ENCODE data around the gene LILRA6. TPM values are rescaled to one million over a fixed set of nuclear protein-coding genes. Genes with fewer than 3 reads are reported as not detected.
"Not testable (repeated sequence)": the region's sequence is repeated elsewhere in the genome, so short reads cannot be mapped to it uniquely, and the experiment has no call there.

LILRA6 gene
- polyA plus RNA-seq = 1 to 10 TPM in 1 of 4 donors, under 1 TPM in 2, not detected in 1; 0.27 to 1.6 (median 0.53) TPM
- long read RNA-seq, donor 1 = 0 reads
- long read RNA-seq, donor 2 = 0 reads
- long read RNA-seq, donor 3 = 0 reads
- long read RNA-seq, donor 4 = 0 reads
- long read RNA-seq, donor 5 = 0 reads
- long read RNA-seq, donor 6 = 0 reads
- long read RNA-seq, donor 7 = 0 reads
- long read RNA-seq, donor 8 = 0 reads
- long read RNA-seq, donor 9 = 0 reads
- long read RNA-seq, donor 10 = 0 reads

DNA sequence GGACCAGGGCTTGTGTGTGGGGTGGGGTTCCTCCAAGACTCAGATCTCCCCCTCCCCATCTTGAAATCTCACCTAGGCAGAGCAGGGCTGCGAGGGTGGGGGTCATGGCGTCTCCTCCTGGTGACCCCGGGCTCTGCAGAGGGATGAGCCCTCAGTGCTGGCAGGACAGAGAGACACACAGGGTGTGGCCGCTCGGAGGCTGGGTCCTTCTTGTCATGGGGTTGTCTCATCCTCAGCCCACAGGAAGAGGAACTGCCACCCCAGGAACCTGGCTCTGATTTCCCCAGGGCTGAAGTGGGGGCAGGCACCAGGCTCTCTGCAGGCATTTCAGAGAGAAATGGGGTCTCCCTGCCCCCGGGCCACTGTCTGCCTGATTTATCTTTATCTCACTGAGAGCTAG lies at the start of gene LILRA6:
Gene LILRA6 (minus strand): TSS at position 145 of the 400 bp plus-strand sequence.
- not testable (repeated sequence) for H3K9me3 ChIP-seq (ENCODE audit: control insufficient read depth in 2 of 2, insufficient read depth in 1 of 2, low read depth in 1 of 2, low read length in 1 of 2); H3K4me3 ChIP-seq (ENCODE audit: low read depth in 1 of 3, low read length in 3 of 3); H3K4me1 ChIP-seq (ENCODE audit: control insufficient read depth in 3 of 3, insufficient read depth in 2 of 3, low read depth in 1 of 3, low read length in 2 of 3); FAIRE-seq; DNase-seq; H3K36me3 ChIP-seq (ENCODE audit: control insufficient read depth in 3 of 3, insufficient read depth in 2 of 3, low read depth in 1 of 3, low read length in 3 of 3); H3K27ac ChIP-seq (ENCODE audit: low read depth in 1 of 3, low read length in 2 of 3); H3K27me3 ChIP-seq (ENCODE audit: control insufficient read depth in 3 of 3, insufficient read depth in 3 of 3, low read length in 3 of 3)
- WGBS, 3 donors = 57 to 69% methylated on average over 3 to 6 of the region's 6 CpGs; no CpG with 5 or more reads in 1 of the 3 donors

- H3K9me3 ChIP-seq (ENCODE audit: control insufficient read depth in 2 of 2, insufficient read depth in 1 of 2, low read depth in 1 of 2, low read length in 1 of 2); H3K27me3 ChIP-seq (ENCODE audit: control insufficient read depth in 3 of 3, insufficient read depth in 3 of 3, low read length in 3 of 3); H3K27ac ChIP-seq (ENCODE audit: low read depth in 1 of 3, low read length in 2 of 3); H3K4me3 ChIP-seq (ENCODE audit: low read depth in 1 of 3, low read length in 3 of 3); DNase-seq; H3K4me1 ChIP-seq (ENCODE audit: control insufficient read depth in 3 of 3, insufficient read depth in 2 of 3, low read depth in 1 of 3, low read length in 2 of 3); FAIRE-seq; H3K36me3 ChIP-seq (ENCODE audit: control insufficient read depth in 3 of 3, insufficient read depth in 2 of 3, low read depth in 1 of 3, low read length in 3 of 3): not testable (repeated sequence)
- WGBS, 3 donors = 57 to 81% (median 62%) methylated on average over 8 of the region's 8 CpGs
These were observed 46.6 kb upstream of the LILRA6 start for GRCh38 chr19:54289160-54289559.

GRCh38 chr19:54287456-54287855 lies 44.9 kb upstream of the LILRA6 start:
- WGBS, 3 donors = 64 to 70% (median 66%) methylated on average over 4 of the region's 4 CpGs

DNA sequence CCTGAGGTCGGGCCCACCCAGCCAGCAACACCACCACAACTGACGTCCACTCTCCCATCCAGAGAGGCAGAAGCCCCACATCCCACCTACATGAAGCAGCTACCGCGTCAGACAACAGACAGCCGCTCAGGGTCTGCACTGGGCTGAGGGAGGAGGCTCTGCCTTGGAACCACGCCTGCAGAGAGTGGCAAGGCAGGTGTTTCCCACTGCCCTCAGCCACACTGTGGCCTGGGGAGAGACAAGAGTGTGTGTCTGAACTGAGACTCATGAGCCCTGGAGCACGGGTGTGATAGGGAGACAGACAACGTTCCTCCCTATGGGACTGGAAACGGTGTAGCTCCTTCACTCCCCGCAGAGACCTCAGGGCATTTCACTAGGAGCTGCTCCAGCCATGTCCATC lies 43.7 kb upstream of the LILRA6 start:
- not testable (repeated sequence) for FAIRE-seq; H3K4me1 ChIP-seq (ENCODE audit: control insufficient read depth in 3 of 3, insufficient read depth in 2 of 3, low read depth in 1 of 3, low read length in 2 of 3); H3K9me3 ChIP-seq (ENCODE audit: control insufficient read depth in 2 of 2, insufficient read depth in 1 of 2, low read depth in 1 of 2, low read length in 1 of 2); H3K4me3 ChIP-seq (ENCODE audit: low read depth in 1 of 3, low read length in 3 of 3); DNase-seq; H3K36me3 ChIP-seq (ENCODE audit: control insufficient read depth in 3 of 3, insufficient read depth in 2 of 3, low read depth in 1 of 3, low read length in 3 of 3); H3K27ac ChIP-seq (ENCODE audit: low read depth in 1 of 3, low read length in 2 of 3); H3K27me3 ChIP-seq (ENCODE audit: control insufficient read depth in 3 of 3, insufficient read depth in 3 of 3, low read length in 3 of 3)
- 42 to 62% (median 55%) methylated on average over 4 to 9 of the region's 10 CpGs for WGBS, 3 donors

More at GRCh38 chr19:54287456-54287855, 44.9 kb upstream of the LILRA6 start:
- H3K4me1 ChIP-seq (ENCODE audit: control insufficient read depth in 3 of 3, insufficient read depth in 2 of 3, low read depth in 1 of 3, low read length in 2 of 3) = no peaks in the 10 kb centered on the region
- no peak overlapping the region for H3K4me3 ChIP-seq (ENCODE audit: low read depth in 1 of 3, low read length in 3 of 3)
- H3K27me3 ChIP-seq (ENCODE audit: control insufficient read depth in 3 of 3, insufficient read depth in 3 of 3, low read length in 3 of 3) = no peaks in the 10 kb centered on the region
- H3K9me3 ChIP-seq (ENCODE audit: control insufficient read depth in 2 of 2, insufficient read depth in 1 of 2, low read depth in 1 of 2, low read length in 1 of 2) = no peaks in the 10 kb centered on the region
- no peak overlapping the region for H3K27ac ChIP-seq (ENCODE audit: low read depth in 1 of 3, low read length in 2 of 3)
- H3K36me3 ChIP-seq (ENCODE audit: control insufficient read depth in 3 of 3, insufficient read depth in 2 of 3, low read depth in 1 of 3, low read length in 3 of 3) = no peaks in the 10 kb centered on the region
- FAIRE-seq (no peak), DNase-seq (no peak)

- H3K27ac ChIP-seq (ENCODE audit: low read depth in 1 of 3, low read length in 2 of 3); FAIRE-seq; H3K9me3 ChIP-seq (ENCODE audit: control insufficient read depth in 2 of 2, insufficient read depth in 1 of 2, low read depth in 1 of 2, low read length in 1 of 2); H3K4me1 ChIP-seq (ENCODE audit: control insufficient read depth in 3 of 3, insufficient read depth in 2 of 3, low read depth in 1 of 3, low read length in 2 of 3); H3K27me3 ChIP-seq (ENCODE audit: control insufficient read depth in 3 of 3, insufficient read depth in 3 of 3, low read length in 3 of 3); H3K4me3 ChIP-seq (ENCODE audit: low read depth in 1 of 3, low read length in 3 of 3); H3K36me3 ChIP-seq (ENCODE audit: control insufficient read depth in 3 of 3, insufficient read depth in 2 of 3, low read depth in 1 of 3, low read length in 3 of 3); DNase-seq: not testable (repeated sequence)
- WGBS, 3 donors = 57 to 62% (median 58%) methylated on average over 8 to 11 of the region's 12 CpGs
These were observed 43.0 kb upstream of the LILRA6 start for GRCh38 chr19:54285427-54286056.

- FAIRE-seq (no peak), DNase-seq (no peak)
- Histone ChIP-seq H3K36me3 (ENCODE audit: control insufficient read depth in 3 of 3, insufficient read depth in 2 of 3, low read depth in 1 of 3, low read length in 3 of 3) (no peaks in the 10 kb centered on the region), H3K4me1 (ENCODE audit: control insufficient read depth in 3 of 3, insufficient read depth in 2 of 3, low read depth in 1 of 3, low read length in 2 of 3) (no peaks in the 10 kb centered on the region), H3K27ac (ENCODE audit: low read depth in 1 of 3, low read length in 2 of 3) (no peak overlapping the region), H3K27me3 (ENCODE audit: control insufficient read depth in 3 of 3, insufficient read depth in 3 of 3, low read length in 3 of 3) (peaks cover 0 to 3% (median 2%) of the 10 kb centered on the region in 3 donors), H3K4me3 (ENCODE audit: low read depth in 1 of 3, low read length in 3 of 3) (no peak overlapping the region), H3K9me3 (ENCODE audit: control insufficient read depth in 2 of 2, insufficient read depth in 1 of 2, low read depth in 1 of 2, low read length in 1 of 2) (no peaks in the 10 kb centered on the region)
- WGBS, 3 donors = 47 to 61% (median 57%) methylated on average over 9 of the region's 9 CpGs
These were observed 40.3 kb upstream of the LILRA6 start for GRCh38 chr19:54282686-54283470.

GRCh38 chr19:54281729-54282075 lies 39.1 kb upstream of the LILRA6 start:
- H3K4me1 ChIP-seq (ENCODE audit: control insufficient read depth in 3 of 3, insufficient read depth in 2 of 3, low read depth in 1 of 3, low read length in 2 of 3); H3K27me3 ChIP-seq (ENCODE audit: control insufficient read depth in 3 of 3, insufficient read depth in 3 of 3, low read length in 3 of 3); FAIRE-seq; DNase-seq; H3K36me3 ChIP-seq (ENCODE audit: control insufficient read depth in 3 of 3, insufficient read depth in 2 of 3, low read depth in 1 of 3, low read length in 3 of 3); H3K9me3 ChIP-seq (ENCODE audit: control insufficient read depth in 2 of 2, insufficient read depth in 1 of 2, low read depth in 1 of 2, low read length in 1 of 2); H3K27ac ChIP-seq (ENCODE audit: low read depth in 1 of 3, low read length in 2 of 3); H3K4me3 ChIP-seq (ENCODE audit: low read depth in 1 of 3, low read length in 3 of 3): not testable (repeated sequence)
- 67 to 76% (median 71%) methylated on average over 5 of the region's 5 CpGs for WGBS, 3 donors

DNA sequence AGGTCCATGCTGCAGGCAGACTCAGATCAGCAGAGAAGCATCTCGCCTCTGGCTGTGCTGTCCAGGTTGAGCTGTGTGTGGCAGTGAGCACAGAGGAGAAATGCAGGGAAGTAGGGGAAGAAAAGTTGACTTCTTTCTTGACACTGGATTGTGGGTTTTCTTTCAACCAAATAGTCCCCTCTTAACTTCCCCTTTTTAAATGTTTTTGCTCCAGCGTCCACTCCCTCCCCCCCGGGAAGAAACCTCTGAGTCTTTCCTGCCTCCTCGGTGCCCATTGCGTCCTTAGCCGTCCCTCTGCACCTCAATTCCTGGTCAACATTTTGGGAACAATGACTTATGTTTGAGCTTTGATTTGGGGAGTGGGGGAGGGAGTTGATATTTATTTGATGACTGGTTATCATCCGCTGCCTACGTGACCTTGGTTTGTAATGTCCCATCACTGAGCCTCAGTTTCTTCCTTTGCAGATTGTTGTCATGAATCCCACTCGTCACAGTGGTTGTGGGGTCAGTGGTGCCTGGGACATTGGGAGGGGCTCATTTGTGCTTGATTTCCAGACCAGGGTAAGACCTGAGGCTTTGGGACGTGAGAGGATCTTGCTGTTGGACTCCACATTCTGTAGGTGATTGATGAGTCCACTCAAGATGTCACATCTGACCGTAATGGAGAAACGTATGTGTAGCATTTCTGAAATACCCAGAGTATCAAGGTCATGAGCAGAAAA lies 38.6 kb upstream of the LILRA6 start, which contains the start of gene LILRB2:
Gene LILRB2 (minus strand): TSS at position 104 of the 722 bp plus-strand sequence. CDS start 614 bp downstream, outside the sequence.
- Histone ChIP-seq H3K27me3 (ENCODE audit: control insufficient read depth in 3 of 3, insufficient read depth in 3 of 3, low read length in 3 of 3) (peaks cover 0 to 3% (median 2%) of the 10 kb centered on the region in 3 donors), H3K4me1 (ENCODE audit: control insufficient read depth in 3 of 3, insufficient read depth in 2 of 3, low read depth in 1 of 3, low read length in 2 of 3) (no peaks in the 10 kb centered on the region), H3K4me3 (ENCODE audit: low read depth in 1 of 3, low read length in 3 of 3) (no peak within 1 kb of the TSS), H3K36me3 (ENCODE audit: control insufficient read depth in 3 of 3, insufficient read depth in 2 of 3, low read depth in 1 of 3, low read length in 3 of 3) (no peaks in the 10 kb centered on the region), H3K9me3 (ENCODE audit: control insufficient read depth in 2 of 2, insufficient read depth in 1 of 2, low read depth in 1 of 2, low read length in 1 of 2) (no peaks in the 10 kb centered on the region), H3K27ac (ENCODE audit: low read depth in 1 of 3, low read length in 2 of 3) (no peak within 1 kb of the TSS)
- 61 to 75% (median 65%) methylated on average over 12 of the region's 12 CpGs for WGBS, 3 donors
- FAIRE-seq (no peak), DNase-seq (no peak)
